ENCODE results near the gene DGKE. TPM values are rescaled to one million over a fixed set of nuclear protein-coding genes. Genes with fewer than 3 reads are reported as not detected.

Gene DGKE
- total RNA-seq, 1 donor from 2014 or later: 8.6 TPM

- TF ChIP-seq, protein P1, sequence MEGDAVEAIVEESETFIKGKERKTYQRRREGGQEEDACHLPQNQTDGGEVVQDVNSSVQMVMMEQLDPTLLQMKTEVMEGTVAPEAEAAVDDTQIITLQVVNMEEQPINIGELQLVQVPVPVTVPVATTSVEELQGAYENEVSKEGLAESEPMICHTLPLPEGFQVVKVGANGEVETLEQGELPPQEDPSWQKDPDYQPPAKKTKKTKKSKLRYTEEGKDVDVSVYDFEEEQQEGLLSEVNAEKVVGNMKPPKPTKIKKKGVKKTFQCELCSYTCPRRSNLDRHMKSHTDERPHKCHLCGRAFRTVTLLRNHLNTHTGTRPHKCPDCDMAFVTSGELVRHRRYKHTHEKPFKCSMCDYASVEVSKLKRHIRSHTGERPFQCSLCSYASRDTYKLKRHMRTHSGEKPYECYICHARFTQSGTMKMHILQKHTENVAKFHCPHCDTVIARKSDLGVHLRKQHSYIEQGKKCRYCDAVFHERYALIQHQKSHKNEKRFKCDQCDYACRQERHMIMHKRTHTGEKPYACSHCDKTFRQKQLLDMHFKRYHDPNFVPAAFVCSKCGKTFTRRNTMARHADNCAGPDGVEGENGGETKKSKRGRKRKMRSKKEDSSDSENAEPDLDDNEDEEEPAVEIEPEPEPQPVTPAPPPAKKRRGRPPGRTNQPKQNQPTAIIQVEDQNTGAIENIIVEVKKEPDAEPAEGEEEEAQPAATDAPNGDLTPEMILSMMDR (IDR thresholded peaks at IDR 0.05; ENCODE audit: unreplicated experiment): peak; percentile 12
- peaks cover 3% of the 10 kb centered on the region for H3K27me3 Mint-ChIP-seq (ENCODE audit: low read depth)
- H3K36me3 Mint-ChIP-seq: peaks cover 6% of the 10 kb centered on the region
- DNase-seq (ENCODE audit: low spot score in 2 of 2, unreplicated experiment in 2 of 2): peak; percentile 27 to 65
- H3K4me3 Mint-ChIP-seq: peak overlapping the region; percentile 84
- peaks cover 22% of the 10 kb centered on the region for H3K4me1 Mint-ChIP-seq
- peak overlapping the region; percentile 79 for H3K27ac Mint-ChIP-seq
- no peaks in the 10 kb centered on the region for H3K9me3 Mint-ChIP-seq
These were observed 671 bp downstream of the DGKE start for GRCh38 chr17:56834380-56835263.

- TF ChIP-seq, protein P1 (IDR thresholded peaks at IDR 0.05; ENCODE audit: unreplicated experiment): no peak
- Mint-ChIP-seq H3K27me3 (ENCODE audit: low read depth) (peaks cover 3% of the 10 kb centered on the region), H3K36me3 (peaks cover 8% of the 10 kb centered on the region), H3K4me3 (peak overlapping the region; percentile 84), H3K4me1 (peaks cover 22% of the 10 kb centered on the region), H3K9me3 (no peaks in the 10 kb centered on the region), H3K27ac (peak overlapping the region; percentile 79)
- DNase-seq (ENCODE audit: low spot score in 2 of 2, unreplicated experiment in 2 of 2): no peak
These were observed 1.3 kb downstream of the DGKE start for GRCh38 chr17:56835264-56835585.

DNA sequence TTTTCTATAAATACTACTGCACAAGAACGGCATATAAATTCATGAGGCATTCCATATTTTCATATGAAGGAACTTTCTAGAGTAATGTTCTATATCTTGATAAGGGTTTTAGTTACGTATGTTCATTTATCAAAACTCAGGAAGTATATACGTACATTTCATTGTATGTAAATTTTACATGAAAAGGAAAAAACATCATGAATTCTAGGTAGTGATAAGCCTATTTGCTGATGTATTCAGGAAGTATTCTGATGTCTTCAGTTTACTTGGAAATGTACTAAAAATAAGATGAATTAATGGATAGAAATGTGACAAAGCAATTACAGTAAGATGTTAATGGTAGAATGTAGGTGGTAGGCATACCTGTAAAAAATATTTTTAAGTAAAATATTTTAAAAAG is 4.7 kb downstream of the DGKE start:
- TF ChIP-seq, protein P1 (IDR thresholded peaks at IDR 0.05; ENCODE audit: unreplicated experiment): no peak
- Mint-ChIP-seq H3K9me3 (no peaks in the 10 kb centered on the region), H3K27me3 (ENCODE audit: low read depth) (peaks cover 3% of the 10 kb centered on the region), H3K4me1 (peaks cover 12% of the 10 kb centered on the region), H3K36me3 (peaks cover 6% of the 10 kb centered on the region), H3K27ac (no peak overlapping the region), H3K4me3 (no peak overlapping the region)
- no peak for DNase-seq (ENCODE audit: low spot score in 2 of 2, unreplicated experiment in 2 of 2)

DNA sequence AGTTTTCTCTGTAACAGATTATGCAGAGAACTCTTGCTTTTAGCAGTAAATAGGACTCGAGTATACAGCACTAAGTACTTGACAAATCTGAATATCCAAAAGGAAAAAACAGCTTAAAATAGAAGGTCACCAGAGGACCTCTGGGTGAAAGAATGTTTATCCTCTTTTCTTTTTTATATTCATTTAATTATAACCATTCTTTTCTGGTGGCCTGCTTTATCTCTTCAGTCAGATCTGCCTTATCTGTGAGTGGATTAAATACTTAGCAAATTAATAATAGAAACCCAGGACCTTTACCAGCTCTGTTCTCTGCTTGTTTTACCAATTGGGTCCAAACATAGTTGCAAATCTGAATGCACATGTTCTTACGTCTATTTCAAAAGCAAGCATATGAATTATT is 8.6 kb downstream of the DGKE start:
- Mint-ChIP-seq H3K27me3 (ENCODE audit: low read depth) (no peaks in the 10 kb centered on the region), H3K9me3 (no peaks in the 10 kb centered on the region), H3K4me1 (no peaks in the 10 kb centered on the region), H3K27ac (no peak overlapping the region), H3K36me3 (peaks cover 4% of the 10 kb centered on the region), H3K4me3 (no peak overlapping the region)
- no peak for DNase-seq (ENCODE audit: low spot score in 2 of 2, unreplicated experiment in 2 of 2)
- TF ChIP-seq, protein P1 (IDR thresholded peaks at IDR 0.05; ENCODE audit: unreplicated experiment): no peak

DNA sequence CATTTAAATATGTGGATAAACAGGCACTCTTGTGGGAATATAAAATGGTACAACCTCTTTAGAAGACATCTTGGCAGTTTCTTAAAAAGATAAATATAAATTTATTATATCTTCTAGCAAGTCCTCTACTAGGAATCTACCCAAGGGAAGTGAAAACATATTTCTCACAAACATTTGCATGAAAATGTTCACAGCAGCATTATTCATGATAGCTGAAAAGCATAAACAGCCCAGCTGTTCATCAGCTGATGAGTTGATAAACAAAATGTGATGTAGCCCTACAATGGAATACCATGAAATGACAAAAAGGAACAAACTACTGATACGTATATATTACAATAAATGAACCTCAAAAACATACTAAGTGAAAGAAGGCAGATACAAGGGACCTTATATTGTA is 12.0 kb downstream of the DGKE start:
- no peak for DNase-seq (ENCODE audit: low spot score in 2 of 2, unreplicated experiment in 2 of 2)
- Mint-ChIP-seq H3K4me1 (no peaks in the 10 kb centered on the region), H3K27ac (no peak overlapping the region), H3K36me3 (peaks cover 10% of the 10 kb centered on the region), H3K4me3 (no peak overlapping the region), H3K9me3 (no peaks in the 10 kb centered on the region), H3K27me3 (ENCODE audit: low read depth) (no peaks in the 10 kb centered on the region)
- TF ChIP-seq, protein P1 (IDR thresholded peaks at IDR 0.05; ENCODE audit: unreplicated experiment): no peak
